Motor neuron (in vitro differentiated cells): ENCODE measurements around the gene NT5C3B. TPM values are rescaled to one million over a fixed set of nuclear protein-coding genes. Genes with fewer than 3 reads are reported as not detected.

Experiments
- ATAC-seq, 8 experiments: fragments of 200-7000 bp; cut with Tn5 transposase; replicated peaks in 6 of 8; 2 replicates each; pipeline ENCODE4 v1.8.0; 2021; ENCODE audit warnings: mild to moderate bottlenecking in 8 of 8, moderate library complexity in 8 of 8
- H3K27ac ChIP-seq, 2 donors: fragments of 250-450 bp; sonication (Bioruptor Pico); 2 replicates each; pipeline ENCODE4 v1.9.0; 2021; ENCODE audit warnings: antibody characterized with exemption in 2 of 2, mild to moderate bottlenecking in 2 of 2, moderate library complexity in 1 of 2
- H3K4me1 ChIP-seq, 2 donors: fragments of 250-450 bp; sonication (Bioruptor Pico); replicated peaks in 1 of 2; 2 replicates each; pipeline ENCODE4 v1.6.1; 2021; ENCODE audit warnings: antibody characterized with exemption in 2 of 2, mild to moderate bottlenecking in 2 of 2, moderate library complexity in 1 of 2
- H3K4me3 ChIP-seq, 5 donors: fragments of 250-450 bp; sonication (Bioruptor Pico); 2 replicates each; pipeline ENCODE4 v1.9.0; 2021; ENCODE audit warnings: antibody characterized with exemption in 5 of 5, mild to moderate bottlenecking in 5 of 5, moderate library complexity in 4 of 5
- WGBS, 10 experiments: fragments of 450-650 bp; shearing (Covaris generic); methylation state at CpG; one replicate each; pipeline ENCODE4 v1.0.0; 2022; 5-methylcytosine and 5-hydroxymethylcytosine counted together
- in situ Hi-C, 9 experiments: fragments of 400-800 bp; cut with MboI; loops; one replicate each; pipeline ENCODE4 v1.15.0; 2021; ENCODE audit warnings: low sequenced_read_pairs in 9 of 9, low pct_unique_long_range_greater_than_20kb in 2 of 9; ENCODE audit not compliant: unreplicated experiment in 9 of 9
- total RNA-seq, 8 experiments: library from RNA; unstranded; fragments of 300-600 nt; gene quantifications; 2 replicates each; pipeline versions ENCODE4 v1.2.3 to v1.2.4, GENCODE V29; 2022

The NT5C3B gene
- total RNA-seq, 8 experiments from 2014 or later, result 55.9 to 126 (median 104) TPM

- Histone ChIP-seq H3K4me3 (no peak overlapping the region), H3K27ac (no peak overlapping the region), H3K4me1 (peaks cover 0 to 9% of the 10 kb centered on the region in 2 donors)
- in situ Hi-C loops, result loop anchor here in 2 of 9 experiments (5.0 to 10.0 kb wide), 2 partner anchors 63 to 66 kb away; partner anchors contain the start of gene HAP1 (in 1 of the 2)
- WGBS, 10 experiments, result 20 to 100% (median 83%) methylated on average over 1 to 3 of the region's 18 CpGs; no CpG with 5 or more reads in 6 of the 10 experiments
- ATAC-seq, result peak; percentile 14 to 88 (median 36)
Measured at GRCh38 chr17:41800601-41801373, 35.2 kb downstream of the NT5C3B start.

GRCh38 chr17:41799366-41799765 is 36.7 kb downstream of the NT5C3B start:
- in situ Hi-C loops, result loop anchor here in 1 of 9 experiments (10.0 kb wide), 1 partner anchor 65 kb away; the partner anchor contains the start of gene HAP1
- Histone ChIP-seq H3K4me1 (peaks cover 0 to 9% of the 10 kb centered on the region in 2 donors), H3K4me3 (no peak overlapping the region), H3K27ac (no peak overlapping the region)
- 65 to 100% (median 86%) methylated on average over 2 to 4 of the region's 8 CpGs; no CpG with 5 or more reads in 5 of the 10 experiments for WGBS, 10 experiments
- no peak for ATAC-seq

GRCh38 chr17:41797377-41797776 is 38.7 kb downstream of the NT5C3B start:
- H3K4me1 ChIP-seq, result peaks cover 18 to 28% of the 10 kb centered on the region in 2 donors
- H3K27ac ChIP-seq, result no peak overlapping the region
- H3K4me3 ChIP-seq, result no peak overlapping the region
- WGBS, 10 experiments, result 20 to 100% (median 75%) methylated on average over 1 to 2 of the region's 3 CpGs; no CpG with 5 or more reads in 3 of the 10 experiments
- no peak for ATAC-seq
- in situ Hi-C loops, result loop anchor here in 1 of 9 experiments (10.0 kb wide), 1 partner anchor 63 kb away; the partner anchor contains the start of gene HAP1

- Histone ChIP-seq H3K27ac (no peak overlapping the region), H3K4me1 (peaks cover 18 to 27% of the 10 kb centered on the region in 2 donors), H3K4me3 (no peak overlapping the region)
- in situ Hi-C loops, result loop anchor here in 1 of 9 experiments (10.0 kb wide), 1 partner anchor 62 kb away; the partner anchor contains the start of gene HAP1
- no peak for ATAC-seq
- WGBS, 10 experiments, result 50 to 100% (median 85%) methylated on average over 1 to 9 of the region's 10 CpGs
Measured at GRCh38 chr17:41796121-41796895, 39.7 kb downstream of the NT5C3B start.

GRCh38 chr17:41794540-41794975 is 41.5 kb downstream of the NT5C3B start:
- ATAC-seq, result no peak
- H3K4me3 ChIP-seq, result no peak overlapping the region
- WGBS, 10 experiments, result 80 to 100% (median 90%) methylated on average over 1 to 5 of the region's 5 CpGs; no CpG with 5 or more reads in 6 of the 10 experiments
- in situ Hi-C loops, result loop anchor here in 1 of 9 experiments (10.0 kb wide), 1 partner anchor 60 kb away; the partner anchor contains the start of gene HAP1
- no peak overlapping the region for H3K27ac ChIP-seq
- H3K4me1 ChIP-seq, result peaks cover 18 to 19% of the 10 kb centered on the region in 2 donors

- WGBS, 10 experiments, result 20 to 90% (median 74%) methylated on average over 1 to 5 of the region's 14 CpGs; no CpG with 5 or more reads in 3 of the 10 experiments
- Histone ChIP-seq H3K4me1 (peaks cover 18 to 19% of the 10 kb centered on the region in 2 donors), H3K4me3 (no peak overlapping the region), H3K27ac (no peak overlapping the region)
- ATAC-seq, result peak in 1 of 8 experiments; percentile 8
- in situ Hi-C loops, result loop anchor here in 1 of 9 experiments (10.0 kb wide), 1 partner anchor 59 kb away; the partner anchor contains the start of gene HAP1
Measured at GRCh38 chr17:41793784-41794539, 42.1 kb downstream of the NT5C3B start.

GRCh38 chr17:41792845-41793783 is 42.9 kb downstream of the NT5C3B start:
- Histone ChIP-seq H3K4me1 (peaks cover 18 to 19% of the 10 kb centered on the region in 2 donors), H3K4me3 (no peak overlapping the region), H3K27ac (peak overlapping the region in 1 of 2 donors; percentile 57)
- WGBS, 10 experiments, result 17 to 80% (median 56%) methylated on average over 2 to 11 of the region's 22 CpGs; no CpG with 5 or more reads in 4 of the 10 experiments
- in situ Hi-C loops, result loop anchor here in 1 of 9 experiments (10.0 kb wide), 1 partner anchor 58 kb away; the partner anchor contains the start of gene HAP1
- peak; percentile 57 to 92 (median 88) for ATAC-seq

- 21 to 78% (median 39%) methylated on average over 1 to 4 of the region's 4 CpGs; no CpG with 5 or more reads in 4 of the 10 experiments for WGBS, 10 experiments
- Histone ChIP-seq H3K4me3 (peak overlapping the region in 3 of 5 donors; percentile 15 to 20 (median 18)), H3K4me1 (peaks cover 17% of the 10 kb centered on the region in 2 donors), H3K27ac (no peak overlapping the region)
- ATAC-seq, result no peak
- in situ Hi-C loops, result no loop called here
Measured at GRCh38 chr17:41787021-41787418, 49.0 kb downstream of the NT5C3B start.

- WGBS, 10 experiments, result 0% methylated on average over 2 to 6 of the region's 79 CpGs; no CpG with 5 or more reads in 8 of the 10 experiments
- Histone ChIP-seq H3K4me1 (peaks cover 23% of the 10 kb centered on the region in 2 donors), H3K27ac (peak within 1 kb of the TSS; percentile 42 to 51), H3K4me3 (peak within 1 kb of the TSS; percentile 61 to 91 (median 79))
- in situ Hi-C loops, result no loop called here
- ATAC-seq, result peak; percentile 91 to 99 (median 97)
Measured at GRCh38 chr17:41786227-41787020, 49.6 kb downstream of the NT5C3B start, which contains the start of gene JUP. TSS of gene JUP (minus strand) at chr17:41786711. CDS start at chr17:41771854, 14,857 bp downstream.

- in situ Hi-C loops, result no loop called here
Measured at GRCh38 chr17:41785859-41786226, 50.2 kb downstream of the NT5C3B start.

More at GRCh38 chr17:41785859-41786226, 50.2 kb downstream of the NT5C3B start:
- peak in 2 of 8 experiments; percentile 12 to 17 for ATAC-seq
- WGBS, 10 experiments, result no CpG with 5 or more reads among the region's 22 CpGs
- H3K27ac ChIP-seq, result no peak overlapping the region
- peak overlapping the region; percentile 61 to 91 (median 79) for H3K4me3 ChIP-seq
- peaks cover 26 to 27% of the 10 kb centered on the region in 2 donors for H3K4me1 ChIP-seq
